Measurements from ENCODE around the gene RERE. TPM values are rescaled to one million over a fixed set of nuclear protein-coding genes. Genes with fewer than 3 reads are reported as not detected.
"Not testable (repeated sequence)": the region's sequence is repeated elsewhere in the genome, so short reads cannot be mapped to it uniquely, and the experiment has no call there.

Gene RERE
- total RNA-seq, 2 experiments from 2014 or later, result 45.8 to 57.1 TPM

DNA sequence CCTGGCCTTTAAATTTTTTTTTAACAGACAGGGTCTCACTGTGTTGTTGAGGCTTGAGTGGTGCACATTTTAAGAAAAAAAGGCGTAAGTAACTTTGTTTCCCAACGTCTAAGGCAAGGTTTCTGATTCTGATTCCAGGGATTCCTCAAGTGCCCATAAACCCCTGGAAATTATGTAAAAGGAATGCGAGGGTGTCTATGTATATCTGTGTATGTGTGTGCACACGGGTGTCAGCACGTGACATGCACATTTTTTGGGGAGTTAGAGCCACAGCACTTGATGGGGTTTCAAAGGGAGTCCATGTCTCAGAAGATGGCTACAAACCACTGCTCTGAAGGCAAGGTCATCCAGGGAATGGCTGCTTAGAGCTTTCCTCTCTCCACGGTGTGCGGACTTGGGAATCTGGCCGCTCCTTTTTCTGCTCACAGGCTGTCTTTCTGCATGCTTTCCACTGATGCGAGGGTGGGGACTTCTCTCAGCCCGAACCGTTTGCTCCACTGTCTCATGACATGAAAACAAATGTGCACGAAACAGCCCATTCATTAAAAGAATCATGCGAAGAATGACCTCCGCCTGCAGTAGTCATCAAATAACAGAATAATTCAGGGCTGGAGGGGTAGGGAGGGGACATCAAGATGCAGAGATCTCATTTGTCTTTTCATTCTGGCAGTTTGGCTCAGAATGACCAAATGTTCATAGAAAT, 18.7 kb upstream of the RERE start:
- Mint-ChIP-seq H3K9me3 (peaks cover 3% of the 10 kb centered on the region), H3K27ac (no peak overlapping the region), H3K4me1 (ENCODE audit: low read depth) (no peaks in the 10 kb centered on the region), H3K36me3 (ENCODE audit: low read depth) (no peaks in the 10 kb centered on the region), H3K4me3 (no peak overlapping the region), H3K27me3 (no peaks in the 10 kb centered on the region)
- CTCF ChIA-PET, result interaction anchor here (6.0 kb wide), 1 partner anchor 13 kb away, joined by 63 read pairs; no protein-coding TSS in a partner anchor
- POLR2A ChIA-PET, result interaction anchor here (0.7 kb wide), 1 partner anchor 169 kb away, joined by 3 read pairs; no protein-coding TSS in a partner anchor
- ATAC-seq (no peak), DNase-seq (no peak)
- intact Hi-C loops (cut with micrococcal nuclease), result no loop called here
- TF ChIP-seq, protein P1, sequence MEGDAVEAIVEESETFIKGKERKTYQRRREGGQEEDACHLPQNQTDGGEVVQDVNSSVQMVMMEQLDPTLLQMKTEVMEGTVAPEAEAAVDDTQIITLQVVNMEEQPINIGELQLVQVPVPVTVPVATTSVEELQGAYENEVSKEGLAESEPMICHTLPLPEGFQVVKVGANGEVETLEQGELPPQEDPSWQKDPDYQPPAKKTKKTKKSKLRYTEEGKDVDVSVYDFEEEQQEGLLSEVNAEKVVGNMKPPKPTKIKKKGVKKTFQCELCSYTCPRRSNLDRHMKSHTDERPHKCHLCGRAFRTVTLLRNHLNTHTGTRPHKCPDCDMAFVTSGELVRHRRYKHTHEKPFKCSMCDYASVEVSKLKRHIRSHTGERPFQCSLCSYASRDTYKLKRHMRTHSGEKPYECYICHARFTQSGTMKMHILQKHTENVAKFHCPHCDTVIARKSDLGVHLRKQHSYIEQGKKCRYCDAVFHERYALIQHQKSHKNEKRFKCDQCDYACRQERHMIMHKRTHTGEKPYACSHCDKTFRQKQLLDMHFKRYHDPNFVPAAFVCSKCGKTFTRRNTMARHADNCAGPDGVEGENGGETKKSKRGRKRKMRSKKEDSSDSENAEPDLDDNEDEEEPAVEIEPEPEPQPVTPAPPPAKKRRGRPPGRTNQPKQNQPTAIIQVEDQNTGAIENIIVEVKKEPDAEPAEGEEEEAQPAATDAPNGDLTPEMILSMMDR (IDR thresholded peaks at IDR 0.05), result no peak

DNA sequence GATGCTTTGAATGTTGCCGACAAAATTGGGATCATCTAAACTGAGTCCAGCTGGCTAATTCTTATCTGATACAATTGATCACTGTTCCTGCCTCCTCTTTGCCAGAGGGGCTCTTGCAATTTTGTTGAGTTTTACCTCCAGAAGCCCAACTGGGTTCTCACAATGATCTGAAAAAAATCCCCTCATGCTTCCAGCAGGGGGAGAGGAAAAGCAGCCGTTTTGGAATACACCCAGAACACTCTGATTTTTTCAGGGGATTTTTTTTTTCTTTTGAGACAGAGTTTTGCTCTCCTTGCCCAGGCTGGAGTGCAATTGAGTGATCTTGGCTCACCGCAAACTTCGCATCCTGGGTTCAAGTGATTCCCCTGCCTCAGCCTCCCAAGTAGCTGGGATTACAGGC, 13.9 kb upstream of the RERE start:
- Mint-ChIP-seq H3K36me3 (ENCODE audit: low read depth) (no peaks in the 10 kb centered on the region), H3K9me3 (no peaks in the 10 kb centered on the region), H3K4me3 (no peak overlapping the region), H3K27me3 (no peaks in the 10 kb centered on the region), H3K4me1 (ENCODE audit: low read depth) (peaks cover 10% of the 10 kb centered on the region), H3K27ac (no peak overlapping the region)
- intact Hi-C loops (cut with micrococcal nuclease), result no loop called here
- DNase-seq (no peak), ATAC-seq (no peak)
- CTCF ChIA-PET, result interaction anchor here (2.0 kb wide), 1 partner anchor 18 kb away, joined by 7 read pairs; no protein-coding TSS in a partner anchor
- TF ChIP-seq, protein P1 (IDR thresholded peaks at IDR 0.05), result no peak
- POLR2A ChIA-PET, result interaction anchor here (0.6 to 1.5 kb wide), 2 partner anchors 28 to 899 kb away, joined by 3 read pairs; no protein-coding TSS in a partner anchor

DNA sequence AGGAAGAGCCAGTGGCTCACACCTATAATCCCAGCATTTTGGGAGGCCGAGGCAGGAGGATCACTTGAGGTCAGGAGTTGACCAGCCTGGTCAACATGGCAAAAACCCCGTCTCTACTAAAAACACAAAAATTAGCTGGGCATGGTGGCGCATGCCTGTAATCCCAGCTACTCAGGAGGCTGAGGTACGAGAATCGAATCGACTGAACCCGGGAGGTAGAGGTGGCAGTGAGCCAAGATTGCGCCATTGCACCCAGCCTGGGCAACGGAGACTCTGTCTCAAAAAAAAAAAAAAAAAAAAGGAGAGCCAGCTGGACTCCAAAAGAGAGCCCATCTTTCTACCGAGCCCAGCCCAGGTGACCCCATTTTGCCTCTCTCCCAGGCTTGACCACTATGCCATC, 13.3 kb upstream of the RERE start:
- H3K4me1 Mint-ChIP-seq (ENCODE audit: low read depth); DNase-seq; H3K27ac Mint-ChIP-seq; H3K4me3 Mint-ChIP-seq; intact Hi-C loops (cut with micrococcal nuclease); H3K9me3 Mint-ChIP-seq; H3K27me3 Mint-ChIP-seq; H3K36me3 Mint-ChIP-seq (ENCODE audit: low read depth); ATAC-seq: not testable (repeated sequence)
- ChIA-PET CTCF (interaction anchor here (2.0 kb wide), 1 partner anchor 18 kb away, joined by 7 read pairs; no protein-coding TSS in a partner anchor), POLR2A (interaction anchor here (0.6 to 1.5 kb wide), 2 partner anchors 28 to 898 kb away, joined by 3 read pairs; no protein-coding TSS in a partner anchor)

DNA sequence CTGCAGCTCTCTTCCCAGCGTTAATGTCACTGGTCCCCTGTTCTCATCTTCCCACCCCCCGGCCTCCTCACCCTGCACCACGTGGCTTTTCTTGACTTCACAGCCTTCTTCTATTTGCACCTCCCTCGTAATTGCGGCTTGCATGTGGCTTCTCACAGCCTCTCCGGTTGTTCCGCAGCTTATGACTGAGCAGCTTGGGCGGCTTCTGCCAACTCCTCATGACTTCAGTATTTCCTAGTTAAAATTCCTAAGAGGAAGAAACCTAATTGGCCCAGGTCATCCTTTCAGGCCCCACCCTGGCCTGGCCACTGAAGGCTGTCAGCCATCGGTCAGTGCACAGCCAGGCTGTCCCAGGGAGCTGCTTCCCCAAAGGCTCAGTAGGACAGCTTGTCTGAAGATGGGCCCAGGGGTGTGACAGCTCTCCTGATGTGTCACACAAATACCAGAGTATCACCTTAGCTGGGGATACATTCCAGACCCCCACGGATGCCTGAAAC, 8.6 kb upstream of the RERE start:
- POLR2A ChIA-PET, result interaction anchor here (0.8 to 1.1 kb wide), 3 partner anchors 11 to 39 kb away, joined by 3 to 4 read pairs (median 3); no protein-coding TSS in a partner anchor
- Mint-ChIP-seq H3K27me3 (peaks cover 2% of the 10 kb centered on the region), H3K36me3 (ENCODE audit: low read depth) (no peaks in the 10 kb centered on the region), H3K4me1 (ENCODE audit: low read depth) (peaks cover 10% of the 10 kb centered on the region), H3K27ac (no peak overlapping the region), H3K9me3 (no peaks in the 10 kb centered on the region), H3K4me3 (no peak overlapping the region)
- TF ChIP-seq, protein P1 (IDR thresholded peaks at IDR 0.05), result no peak
- CTCF ChIA-PET, result interaction anchor here (1.1 to 1.5 kb wide), 2 partner anchors 23 to 179 kb away, joined by 3 to 4 read pairs; no protein-coding TSS in a partner anchor
- no peak for ATAC-seq
- intact Hi-C loops (cut with micrococcal nuclease), result no loop called here
- no peak for DNase-seq

DNA sequence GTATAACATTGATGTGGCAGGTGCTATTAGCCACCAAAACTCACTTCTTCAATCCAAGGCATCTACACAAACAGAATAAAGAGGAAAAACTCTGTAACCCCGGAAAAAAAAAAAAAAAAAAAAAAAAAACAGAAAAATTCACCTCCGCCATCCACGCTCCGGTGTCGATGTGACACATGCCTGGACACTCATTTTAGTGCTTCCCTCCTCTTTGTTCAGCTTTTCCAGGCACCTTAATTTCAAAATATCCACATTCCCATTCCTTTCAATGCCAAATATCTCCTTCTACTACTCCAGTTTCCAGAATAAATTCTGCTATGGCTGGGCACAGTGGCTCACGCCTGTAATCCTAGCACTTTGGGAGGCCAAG, 5.8 kb upstream of the RERE start:
- POLR2A ChIA-PET, result interaction anchor here (0.7 kb wide), 1 partner anchor 117 kb away, joined by 3 read pairs; no protein-coding TSS in a partner anchor
- CTCF ChIA-PET, result interaction anchor here (1.5 kb wide), 1 partner anchor 25 kb away, joined by 3 read pairs; no protein-coding TSS in a partner anchor
- Mint-ChIP-seq H3K4me1 (ENCODE audit: low read depth) (peaks cover 3% of the 10 kb centered on the region), H3K27ac (no peak overlapping the region), H3K27me3 (peaks cover 3% of the 10 kb centered on the region), H3K4me3 (no peak overlapping the region), H3K9me3 (no peaks in the 10 kb centered on the region), H3K36me3 (ENCODE audit: low read depth) (no peaks in the 10 kb centered on the region)
- DNase-seq (no peak), ATAC-seq (no peak)
- intact Hi-C loops (cut with micrococcal nuclease), result no loop called here
- TF ChIP-seq, protein P1 (IDR thresholded peaks at IDR 0.05), result no peak
